Ovary (tissue), 3 donors: ENCODE measurements around the gene TRIM66.

ENCODE experiments used
- EP300 ChIP-seq: sonication (generic); formaldehyde crosslinking; IDR thresholded peaks from one replicate; pipeline ENCODE4 v1.6.1; 2017; ENCODE audit warnings: antibody characterized with exemption
- TF ChIP-seq, protein P1 (sequence below), 3 donors: fragments of 450-650 bp in 2 of 3; fragments of 200-600 bp in 1 of 3; IDR thresholded peaks; one replicate each; pipeline versions ENCODE4 v1.5.1 to v1.8.0; 2016 to 2022; ENCODE audit warnings: antibody characterized with exemption in 3 of 3, mild to moderate bottlenecking in 1 of 3
- donor health status: DM: no; HTN: no; CAD: no.

DNA sequence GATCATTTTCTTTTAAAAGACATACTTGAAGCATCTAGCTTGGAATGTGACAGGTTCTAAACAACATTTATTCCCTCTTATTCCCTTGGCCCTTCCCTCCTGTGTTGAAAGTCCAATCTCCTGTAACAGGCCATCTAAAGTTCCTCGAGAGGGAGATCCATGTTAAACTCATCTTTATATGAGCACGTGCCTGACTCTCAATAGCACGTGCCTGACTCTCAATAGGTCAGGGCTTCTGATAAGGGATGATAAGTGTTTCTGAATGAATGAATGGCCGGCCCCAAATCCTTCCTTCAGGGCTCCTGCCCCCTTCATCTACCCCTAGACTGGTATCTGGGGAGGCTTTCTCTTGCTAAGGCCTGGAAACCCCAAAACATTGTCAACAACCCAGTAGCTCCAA, 27.3 kb upstream of the TRIM66 start:
- TF ChIP-seq, protein P1, sequence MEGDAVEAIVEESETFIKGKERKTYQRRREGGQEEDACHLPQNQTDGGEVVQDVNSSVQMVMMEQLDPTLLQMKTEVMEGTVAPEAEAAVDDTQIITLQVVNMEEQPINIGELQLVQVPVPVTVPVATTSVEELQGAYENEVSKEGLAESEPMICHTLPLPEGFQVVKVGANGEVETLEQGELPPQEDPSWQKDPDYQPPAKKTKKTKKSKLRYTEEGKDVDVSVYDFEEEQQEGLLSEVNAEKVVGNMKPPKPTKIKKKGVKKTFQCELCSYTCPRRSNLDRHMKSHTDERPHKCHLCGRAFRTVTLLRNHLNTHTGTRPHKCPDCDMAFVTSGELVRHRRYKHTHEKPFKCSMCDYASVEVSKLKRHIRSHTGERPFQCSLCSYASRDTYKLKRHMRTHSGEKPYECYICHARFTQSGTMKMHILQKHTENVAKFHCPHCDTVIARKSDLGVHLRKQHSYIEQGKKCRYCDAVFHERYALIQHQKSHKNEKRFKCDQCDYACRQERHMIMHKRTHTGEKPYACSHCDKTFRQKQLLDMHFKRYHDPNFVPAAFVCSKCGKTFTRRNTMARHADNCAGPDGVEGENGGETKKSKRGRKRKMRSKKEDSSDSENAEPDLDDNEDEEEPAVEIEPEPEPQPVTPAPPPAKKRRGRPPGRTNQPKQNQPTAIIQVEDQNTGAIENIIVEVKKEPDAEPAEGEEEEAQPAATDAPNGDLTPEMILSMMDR (IDR thresholded peaks at IDR 0.05): no peak
- TF ChIP-seq EP300: no peak
